PC-9 (cell line): ENCODE data around the gene ZNF460. TPM values are rescaled to one million over a fixed set of nuclear protein-coding genes. Genes with fewer than 3 reads are reported as not detected.
"Not testable (repeated sequence)": the region's sequence is repeated elsewhere in the genome, so short reads cannot be mapped to it uniquely, and the experiment has no call there.

Experiments
- BruUV-seq: library from RNA; stranded (reverse); fragments of 400-500 nt; replicated peaks from 2 replicates; lab custom pipeline; 2021; lab: Mats Ljungman, UMichigan
- CTCF ChIA-PET: fragments of 300-600 bp; sonication (Branson Sonifier 250); formaldehyde crosslinking; loops from one replicate; lab custom pipeline; 2022; ENCODE audit warnings: antibody characterized with exemption; lab: Charles Lee
- POLR2A ChIA-PET: fragments of 300-600 bp; sonication (Branson Sonifier 250); formaldehyde crosslinking; loops from one replicate; lab custom pipeline; 2022; ENCODE audit warnings: antibody characterized with exemption; ENCODE audit not compliant: unreplicated experiment; lab: Charles Lee
- DNase-seq, 2 experiments: peaks; one replicate each; pipeline versions ENCODE4 v3.0.0 to v3.0.0-alpha.2; 2015 to 2022; ENCODE audit warnings: mixed read lengths in 1 of 2
- H2AFZ ChIP-seq: fragments of 200-600 bp; sonication (generic); 2 replicates; pipeline ENCODE4 v1.8.1; 2017; ENCODE audit warnings: antibody characterized with exemption
- H3F3A ChIP-seq: fragments of 200-600 bp; sonication (generic); 2 replicates; pipeline ENCODE4 v1.8.1; 2017; ENCODE audit warnings: antibody characterized with exemption, mild to moderate bottlenecking, low read depth; ENCODE audit not compliant: insufficient read depth
- H3K27ac ChIP-seq: fragments of 200-600 bp; sonication (generic); 2 replicates; pipeline ENCODE4 v1.6.1; 2016; ENCODE audit warnings: mixed run types
- H3K27me3 ChIP-seq: fragments of 200-600 bp; sonication (generic); 2 replicates; pipeline ENCODE4 v1.6.1; 2016; ENCODE audit warnings: low read depth, mixed run types; ENCODE audit not compliant: insufficient read depth
- H3K36me3 ChIP-seq: fragments of 200-600 bp; sonication (generic); 2 replicates; pipeline ENCODE4 v1.6.1; 2016; ENCODE audit warnings: low read depth, mixed run types
- H3K4me1 ChIP-seq: fragments of 200-600 bp; sonication (generic); replicated peaks from 2 replicates; pipeline ENCODE4 v1.6.1; 2016; ENCODE audit warnings: mixed run types; ENCODE audit not compliant: insufficient read depth
- H3K4me2 ChIP-seq: fragments of 200-600 bp; sonication (generic); 2 replicates; pipeline ENCODE4 v1.6.1; 2017; ENCODE audit warnings: mixed run types
- H3K4me3 ChIP-seq: fragments of 200-600 bp; sonication (generic); 2 replicates; pipeline ENCODE4 v1.6.1; 2016; ENCODE audit warnings: mixed run types
- H3K79me2 ChIP-seq: fragments of 200-600 bp; sonication (generic); 2 replicates; pipeline ENCODE4 v1.6.1; 2017; ENCODE audit warnings: low read depth, mixed run types
- H3K9me2 ChIP-seq: fragments of 200-600 bp; sonication (generic); 2 replicates; pipeline ENCODE4 v1.8.1; 2017; ENCODE audit warnings: mild to moderate bottlenecking; ENCODE audit not compliant: insufficient read depth
- H3K9me3 ChIP-seq: fragments of 200-600 bp; sonication (generic); 2 replicates; pipeline ENCODE4 v1.8.1; 2016; ENCODE audit warnings: low read depth; ENCODE audit not compliant: insufficient read depth
- H4K20me1 ChIP-seq: fragments of 200-600 bp; sonication (generic); 2 replicates; pipeline ENCODE4 v1.8.1; 2017; ENCODE audit not compliant: insufficient read depth
- CTCF ChIP-seq: fragments of 200-600 bp; sonication (generic); conservative IDR thresholded peaks from 2 replicates; pipeline ENCODE4 v1.6.1; 2017; ENCODE audit warnings: mixed run types, antibody characterized with exemption, mild to moderate bottlenecking, moderate library complexity
- EZH2 ChIP-seq: fragments of 200-600 bp; sonication (generic); IDR thresholded peaks from 2 replicates; pipeline ENCODE4 v1.8.0; 2017; ENCODE audit warnings: antibody characterized with exemption, low read depth
- intact Hi-C: fragments of 100-400 bp; cut with micrococcal nuclease; formaldehyde crosslinking; loops from one replicate; pipeline ENCODE4 v1.10.0; 2022; ENCODE audit not compliant: unreplicated experiment
- total RNA-seq: library from RNA; stranded (reverse); gene quantifications from 2 replicates; pipeline ENCODE4 v1.2.3, GENCODE V29; 2021

ZNF460 gene
- total RNA-seq, 1 experiment from 2014 or later, result 84.0 TPM

DNA sequence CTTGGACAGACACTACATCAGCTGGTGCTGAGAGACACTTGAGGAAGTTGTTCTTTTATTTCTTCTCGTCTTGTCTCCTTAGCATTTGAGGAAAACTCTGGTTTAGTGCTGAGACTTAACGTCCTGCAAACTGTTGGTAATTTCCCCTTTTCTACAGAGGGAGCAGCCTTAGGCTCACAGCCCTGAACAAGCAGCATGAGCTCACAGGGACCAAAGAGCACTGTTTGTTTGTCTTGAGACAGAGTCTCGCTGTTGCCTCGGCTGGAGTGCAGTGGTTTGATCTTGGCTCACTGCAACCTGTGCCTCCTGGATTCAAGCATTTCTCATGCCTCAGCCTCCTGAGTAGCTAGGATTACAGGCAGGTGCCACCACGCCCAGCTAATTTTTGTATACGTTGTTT is 34.3 kb upstream of the ZNF460 start:
- peak in 1 of 2 experiments; percentile 15 for DNase-seq
- Histone ChIP-seq H3K79me2 (peaks cover 28% of the 10 kb centered on the region), H3K4me2 (no peak overlapping the region), H3F3A (no peaks in the 10 kb centered on the region), H3K9me2 (no peaks in the 10 kb centered on the region), H3K27ac (no peak overlapping the region), H3K4me1 (peaks cover 12% of the 10 kb centered on the region; the same call in 1 of the 2 replicates), H3K36me3 (peaks cover 23% of the 10 kb centered on the region; the same call in 1 of the 2 replicates), H3K27me3 (no peaks in the 10 kb centered on the region), H4K20me1 (no peaks in the 10 kb centered on the region), H3K4me3 (no peak overlapping the region), H3K9me3 (no peaks in the 10 kb centered on the region), H2AFZ (no peak overlapping the region)
- ChIA-PET POLR2A (interaction anchor here (0.7 kb wide), 1 partner anchor 130 kb away, joined by 42 read pairs; no protein-coding TSS in a partner anchor), CTCF (interaction anchor here (0.6 kb wide), 1 partner anchor 33 kb away, joined by 3 read pairs; no protein-coding TSS in a partner anchor)
- TF ChIP-seq EZH2, result no peak
- no peak for TF ChIP-seq CTCF
- no TSS peak for BruUV-seq
- intact Hi-C loops, result no loop called here

DNA sequence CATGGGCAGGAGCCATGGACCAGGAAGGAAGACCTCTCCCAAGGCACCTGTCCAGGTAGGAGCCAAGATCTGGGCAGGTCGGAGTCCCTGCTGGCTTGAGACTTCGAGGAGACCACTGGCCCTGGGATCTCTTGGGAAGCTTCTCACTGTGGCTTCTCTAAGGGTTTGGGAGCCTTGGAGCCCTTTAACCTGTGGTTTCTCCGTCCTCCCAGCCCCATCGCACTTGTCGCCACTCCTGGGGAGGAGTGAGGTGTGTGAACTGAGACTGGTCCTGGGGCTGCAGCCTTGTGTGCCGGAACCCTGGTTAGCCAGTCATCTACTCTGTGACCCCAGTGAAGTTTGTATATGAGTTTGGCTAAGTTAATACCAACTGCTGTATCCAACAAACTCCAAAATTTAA is 31.6 kb upstream of the ZNF460 start:
- no peak for TF ChIP-seq EZH2
- TF ChIP-seq CTCF, result no peak
- Histone ChIP-seq H3K4me2 (no peak overlapping the region), H3K36me3 (peaks cover 39% of the 10 kb centered on the region), H3K27me3 (no peaks in the 10 kb centered on the region), H4K20me1 (no peaks in the 10 kb centered on the region), H3K9me2 (no peaks in the 10 kb centered on the region), H3K79me2 (peaks cover 2% of the 10 kb centered on the region; the same call in 1 of the 2 replicates), H2AFZ (no peak overlapping the region), H3K4me3 (no peak overlapping the region), H3F3A (no peaks in the 10 kb centered on the region), H3K27ac (no peak overlapping the region), H3K4me1 (no peaks in the 10 kb centered on the region), H3K9me3 (no peaks in the 10 kb centered on the region)
- POLR2A ChIA-PET, result no interaction called here
- no TSS peak for BruUV-seq
- DNase-seq, result peak in 1 of 2 experiments; percentile 30
- intact Hi-C loops, result no loop called here
- CTCF ChIA-PET, result no interaction called here

- BruUV-seq, result no TSS peak
- H4K20me1 ChIP-seq, result no peaks in the 10 kb centered on the region
- H3K4me1 ChIP-seq, result no peaks in the 10 kb centered on the region
- H3K79me2 ChIP-seq, result no peaks in the 10 kb centered on the region
- H3K9me2 ChIP-seq, result no peaks in the 10 kb centered on the region
- H2AFZ ChIP-seq, result no peak overlapping the region
- ChIA-PET CTCF (no interaction called here), POLR2A (no interaction called here)
- H3K27me3 ChIP-seq, result no peaks in the 10 kb centered on the region
- no peak overlapping the region for H3K4me3 ChIP-seq
- intact Hi-C loops, result no loop called here
- no peaks in the 10 kb centered on the region for H3K9me3 ChIP-seq
- no peak overlapping the region for H3K27ac ChIP-seq
- DNase-seq, result no peak
- TF ChIP-seq EZH2 (no peak), CTCF (no peak)
- H3K36me3 ChIP-seq, result peaks cover 44% of the 10 kb centered on the region
- no peak overlapping the region for H3K4me2 ChIP-seq
- no peaks in the 10 kb centered on the region for H3F3A ChIP-seq
These were observed 31.0 kb upstream of the ZNF460 start for GRCh38 chr19:57249329-57249728.

GRCh38 chr19:57253767-57254166 is 26.5 kb upstream of the ZNF460 start:
- H3K27ac ChIP-seq, H3K9me3 ChIP-seq, H2AFZ ChIP-seq, H3K4me3 ChIP-seq, CTCF ChIA-PET, H3K4me2 ChIP-seq, H3K79me2 ChIP-seq, H3K9me2 ChIP-seq, H3K27me3 ChIP-seq, BruUV-seq, H3K4me1 ChIP-seq, H4K20me1 ChIP-seq, intact Hi-C loops, POLR2A ChIA-PET: not testable (repeated sequence)
- DNase-seq, result peak in 1 of 2 experiments; percentile 20
- H3K36me3 ChIP-seq, result peaks cover 42% of the 10 kb centered on the region
- H3F3A ChIP-seq, result peaks cover 10% of the 10 kb centered on the region
